IMR-90 (cell line): Measurements from ENCODE around the gene LRIG1. TPM values are rescaled to one million over a fixed set of nuclear protein-coding genes. Genes with fewer than 3 reads are reported as not detected.

Experiments
- ATAC-seq: fragments of 200-7000 bp; cut with Tn5 transposase; 2 replicates; pipeline ENCODE4 v1.9.1; 2020; ENCODE audit warnings: low read depth, mild to moderate bottlenecking, moderate library complexity
- BruUV-seq: library from RNA; stranded (reverse); fragments of 400-500 nt; replicated peaks from 2 replicates; lab custom pipeline; 2021; lab: Mats Ljungman, UMichigan
- CTCF ChIA-PET: fragments of 300-600 bp; formaldehyde crosslinking; extraction: SDS; loops from one replicate; lab custom pipeline; 2021; ENCODE audit warnings: antibody characterized with exemption; lab: Yijun Ruan, JAX
- POLR2A ChIA-PET: fragments of 300-600 bp; sonication (Branson Sonifier 250); formaldehyde crosslinking; loops from one replicate; lab custom pipeline; 2022; ENCODE audit warnings: antibody characterized with exemption; ENCODE audit not compliant: unreplicated experiment; lab: Charles Lee
- DNase-seq: peaks from one replicate; pipeline ENCODE4 v3.0.0; 2013
- H2AFZ ChIP-seq: replicated peaks from 2 replicates; pipeline ENCODE3; 2013; ENCODE audit warnings: low read length, mild to moderate bottlenecking; ENCODE audit not compliant: poor library complexity
- H2AK5ac ChIP-seq: 2 replicates; pipeline ENCODE4 v1.6.1; 2013; ENCODE audit warnings: low read depth, low read length, inconsistent platforms
- H2AK9ac ChIP-seq: replicated peaks from 2 replicates; pipeline ENCODE3; 2013; ENCODE audit warnings: mild to moderate bottlenecking, low read depth, low read length, moderate library complexity; ENCODE audit not compliant: poor library complexity
- H2BK120ac ChIP-seq: 2 replicates; pipeline ENCODE4 v1.6.1; 2013; ENCODE audit warnings: low read depth, low read length, inconsistent platforms
- H2BK15ac ChIP-seq: 3 replicates; pipeline ENCODE4 v1.6.1; 2013; ENCODE audit warnings: low read depth, low read length, inconsistent platforms
- H2BK20ac ChIP-seq: 2 replicates; pipeline ENCODE4 v1.6.1; 2013; ENCODE audit warnings: low read depth, mild to moderate bottlenecking, inconsistent platforms, low read length, moderate library complexity
- H2BK5ac ChIP-seq: 2 replicates; pipeline ENCODE4 v1.6.1; 2013; ENCODE audit warnings: mild to moderate bottlenecking, low read depth, low read length, inconsistent platforms; ENCODE audit not compliant: poor library complexity, severe bottlenecking
- H3K14ac ChIP-seq: replicated peaks from 2 replicates; pipeline ENCODE4 v1.6.1; 2013; ENCODE audit warnings: low read depth, low read length, inconsistent platforms
- H3K18ac ChIP-seq: 2 replicates; pipeline ENCODE4 v1.6.1; 2013; ENCODE audit warnings: low read depth, low read length, control low read depth
- H3K23ac ChIP-seq: 2 replicates; pipeline ENCODE4 v1.6.1; 2013; ENCODE audit warnings: low read depth, low read length, inconsistent platforms
- H3K27ac ChIP-seq: 2 replicates; pipeline ENCODE4 v1.5.1; 2013; ENCODE audit warnings: mild to moderate bottlenecking, control low read depth, low read length; ENCODE audit not compliant: insufficient read depth
- H3K27me3 ChIP-seq: 2 replicates; pipeline ENCODE4 v1.6.1; 2013; ENCODE audit warnings: low read length; ENCODE audit not compliant: control insufficient read depth, insufficient read depth
- H3K36me3 ChIP-seq: 2 replicates; pipeline ENCODE4 v1.6.1; 2013; ENCODE audit warnings: low read length, mixed read lengths; ENCODE audit not compliant: control insufficient read depth, insufficient read depth
- H3K4ac ChIP-seq: 2 replicates; pipeline ENCODE4 v1.6.1; 2013; ENCODE audit warnings: low read depth, low read length, inconsistent platforms
- H3K4me1 ChIP-seq: 2 replicates; pipeline ENCODE4 v1.6.1; 2013; ENCODE audit warnings: low read length, mixed read lengths; ENCODE audit not compliant: control insufficient read depth, insufficient read depth
- H3K4me2 ChIP-seq: 2 replicates; pipeline ENCODE4 v1.6.1; 2013; ENCODE audit warnings: low read depth, mild to moderate bottlenecking, control low read depth, low read length, moderate library complexity
- H3K4me3 ChIP-seq: 2 replicates; pipeline ENCODE4 v1.5.1; 2013; ENCODE audit warnings: low read depth, mild to moderate bottlenecking, control low read depth, low read length, moderate library complexity; ENCODE audit not compliant: insufficient read depth
- H3K56ac ChIP-seq: 2 replicates; pipeline ENCODE4 v1.6.1; 2013; ENCODE audit warnings: low read length, inconsistent platforms; ENCODE audit not compliant: insufficient read depth; ENCODE audit errors: extremely low read depth
- H3K79me1 ChIP-seq, 2 experiments: 2 replicates each; pipeline ENCODE4 v1.6.1; 2013; ENCODE audit warnings: low read length in 2 of 2, inconsistent platforms in 1 of 2, low read depth in 1 of 2
- H3K9ac ChIP-seq: 2 replicates; pipeline ENCODE4 v1.6.1; 2013; ENCODE audit warnings: low read depth, low read length, control low read depth
- H3K9me1 ChIP-seq: 2 replicates; pipeline ENCODE4 v1.6.1; 2013; ENCODE audit warnings: low read length, inconsistent platforms; ENCODE audit not compliant: insufficient read depth
- H3K9me3 ChIP-seq: 2 replicates; pipeline ENCODE4 v1.6.1; 2013; ENCODE audit warnings: low read length; ENCODE audit not compliant: control insufficient read depth, insufficient read depth
- H4K20me1 ChIP-seq: 2 replicates; pipeline ENCODE4 v1.6.1; 2013; ENCODE audit warnings: low read length, inconsistent platforms; ENCODE audit not compliant: insufficient read depth
- H4K5ac ChIP-seq: 2 replicates; pipeline ENCODE4 v1.6.1; 2013; ENCODE audit warnings: mild to moderate bottlenecking, low read depth, low read length, control low read depth
- H4K8ac ChIP-seq, 2 experiments: 2 replicates each; pipeline ENCODE4 v1.6.1; 2013; ENCODE audit warnings: low read depth in 2 of 2, low read length in 2 of 2, control low read depth in 1 of 2, inconsistent platforms in 1 of 2
- H4K91ac ChIP-seq: 2 replicates; pipeline ENCODE4 v1.6.1; 2013; ENCODE audit warnings: low read depth, low read length, inconsistent platforms; ENCODE audit not compliant: insufficient read depth
- BHLHE40 ChIP-seq: fragments of 150-350 bp; IDR thresholded peaks from 2 replicates; pipeline ENCODE4 v1.6.1; 2016; ENCODE audit warnings: mild to moderate bottlenecking, low read depth, low read length
- CEBPB ChIP-seq: IDR thresholded peaks from 2 replicates; pipeline ENCODE4 v1.6.1; 2012; ENCODE audit warnings: low read depth, low read length, improper control_type of control experiment
- CHD1 ChIP-seq: IDR thresholded peaks from 2 replicates; pipeline ENCODE4 v1.6.1; 2012; ENCODE audit warnings: low read depth, low read length, improper control_type of control experiment
- FOS ChIP-seq: fragments of 150-350 bp; IDR thresholded peaks from 2 replicates; pipeline ENCODE4 v1.6.1; 2016; ENCODE audit warnings: low read depth, low read length
- MAZ ChIP-seq: IDR thresholded peaks from 2 replicates; pipeline ENCODE4 v1.6.1; 2012; ENCODE audit warnings: low read depth, mild to moderate bottlenecking, low read length, improper control_type of control experiment, moderate library complexity, borderline replicate concordance
- MXI1 ChIP-seq: IDR thresholded peaks from 2 replicates; pipeline ENCODE4 v1.6.1; 2012; ENCODE audit warnings: low read depth, mild to moderate bottlenecking, low read length, moderate library complexity, borderline replicate concordance
- POLR2A ChIP-seq: IDR thresholded peaks from 2 replicates; pipeline ENCODE4 v1.6.1; 2012; ENCODE audit warnings: mild to moderate bottlenecking, low read depth, low read length
- RAD21 ChIP-seq: IDR thresholded peaks from 2 replicates; pipeline ENCODE4 v1.6.1; 2012; ENCODE audit warnings: low read length, improper control_type of control experiment
- RFX5 ChIP-seq: IDR thresholded peaks from 2 replicates; pipeline ENCODE4 v1.8.0; 2012; ENCODE audit warnings: low read depth, mild to moderate bottlenecking, low read length, moderate library complexity
- SMC3 ChIP-seq: fragments of 150-350 bp; IDR thresholded peaks from 2 replicates; pipeline ENCODE4 v1.6.1; 2016; ENCODE audit warnings: low read depth, mild to moderate bottlenecking, antibody characterized with exemption, low read length, moderate library complexity
- WGBS, 2 experiments: methylation state at CpG; one replicate each; pipeline versions ENCODE4 v1.1.5 to v1.1.7; 2013; ENCODE audit warnings: missing lambda C conversion rate in 2 of 2; ENCODE audit not compliant: insufficient read length in 1 of 2; ENCODE audit errors: extremely low coverage in 2 of 2; 5-methylcytosine and 5-hydroxymethylcytosine counted together
- dilution Hi-C: fragments of 300-500 bp; cut with HindIII; formaldehyde crosslinking; loops from one replicate; pipeline ENCODE4 v1.14.3; 2018; ENCODE audit warnings: low sequenced_read_pairs; ENCODE audit not compliant: unreplicated experiment
- in situ Hi-C: fragments of 300-500 bp; cut with MboI; formaldehyde crosslinking; loops from 3 replicates; pipeline ENCODE4 v1.14.3; 2019; ENCODE audit warnings: low sequenced_read_pairs, inconsistent platforms, mixed read lengths
- intact Hi-C: fragments of 100-400 bp; cut with micrococcal nuclease; formaldehyde crosslinking; loops from 2 replicates; pipeline ENCODE4 v1.10.0; 2022
- polyA plus RNA-seq, 3 experiments: library from polyadenylated mRNA; depleted of rRNA; stranded (reverse); fragments of >200 nt; gene quantifications; 2 replicates each; pipeline ENCODE4 v1.2.3, GENCODE V29; 2012; ENCODE audit warnings: low replicate concordance in 1 of 3
- total RNA-seq: library from RNA; depleted of rRNA; stranded (reverse); fragments of >200 nt; gene quantifications from 2 replicates; pipeline ENCODE4 v1.2.3, GENCODE V29; 2012
- TF ChIP-seq, protein P1 (sequence below): fragments of 150-350 bp; IDR thresholded peaks from 2 replicates; pipeline ENCODE4 v1.6.1; 2017; ENCODE audit warnings: mild to moderate bottlenecking, antibody characterized with exemption, low read length, low read depth
- TF ChIP-seq, protein P2 (sequence below): fragments of 150-350 bp; IDR thresholded peaks from 2 replicates; pipeline ENCODE4 v1.6.1; 2016; ENCODE audit warnings: low read depth, mild to moderate bottlenecking, low read length, moderate library complexity, borderline replicate concordance
- TF ChIP-seq, protein P3 (sequence below): conservative IDR thresholded peaks from 2 replicates; pipeline ENCODE4 v1.5.1; 2012; ENCODE audit warnings: mild to moderate bottlenecking, low read depth, low read length, improper control_type of control experiment

The LRIG1 gene
- total and polyA plus RNA-seq, 2 of the 4 experiments (the other 2 are of a cell fraction) = 62.8 to 87.8 TPM

DNA sequence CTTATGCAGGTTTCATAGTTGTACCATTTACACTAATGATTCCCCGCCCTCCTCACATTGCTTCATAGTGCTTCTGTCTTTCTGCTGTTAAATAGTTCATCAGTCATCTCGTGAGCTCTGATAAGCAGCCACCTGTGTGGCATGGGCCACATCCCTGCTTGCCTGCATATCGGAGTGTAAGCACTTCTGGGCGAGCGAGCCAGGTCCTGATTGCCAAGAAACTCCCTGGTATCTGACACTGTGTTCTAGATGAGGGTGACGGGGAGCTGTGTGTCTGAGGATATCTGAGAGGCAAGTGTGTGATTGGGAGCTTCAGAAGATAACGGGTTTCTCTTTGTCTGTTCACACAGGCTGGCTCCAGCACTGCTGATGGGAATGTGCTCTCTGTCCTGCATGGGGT, 130.6 kb downstream of the LRIG1 start:
- Histone ChIP-seq H3K4ac (no peak overlapping the region), H4K8ac (no peak overlapping the region), H3K36me3 (peaks cover 9% of the 10 kb centered on the region; the same call in 1 of the 2 replicates), H2AFZ (no peak overlapping the region), H3K18ac (no peak overlapping the region), H3K9ac (no peak overlapping the region), H3K27ac (no peak overlapping the region), H3K79me1 (no peaks in the 10 kb centered on the region), H4K5ac (no peak overlapping the region), H3K4me3 (no peak overlapping the region), H2AK9ac (no peak overlapping the region), H3K14ac (no peak overlapping the region), H3K4me1 (peaks cover 4% of the 10 kb centered on the region), H2BK15ac (no peak overlapping the region), H2BK5ac (no peak overlapping the region), H4K91ac (no peak overlapping the region), H3K4me2 (no peak overlapping the region), H2BK120ac (no peak overlapping the region), H3K9me1 (no peaks in the 10 kb centered on the region; the same call in 1 of the 2 replicates), H3K56ac (no peak overlapping the region), H2BK20ac (no peak overlapping the region), H3K9me3 (no peaks in the 10 kb centered on the region), H3K27me3 (no peaks in the 10 kb centered on the region), H4K20me1 (no peaks in the 10 kb centered on the region), H3K23ac (no peak overlapping the region), H2AK5ac (no peak overlapping the region)
- DNase-seq (no peak), ATAC-seq (no peak)
- in situ Hi-C loops = no loop called here
- intact Hi-C loops = no loop called here
- POLR2A ChIA-PET = no interaction called here
- no TSS peak for BruUV-seq
- WGBS, 2 experiments = 70% methylated on average over 2 of the region's 7 CpGs; no CpG with 5 or more reads in 1 of the 2 experiments
- dilution Hi-C loops = no loop called here
- CTCF ChIA-PET = no interaction called here
- no peak for TF ChIP-seq CEBPB
- TF ChIP-seq FOS = no peak
- no peak for TF ChIP-seq POLR2A
- TF ChIP-seq RAD21 = no peak
- TF ChIP-seq, protein P1, sequence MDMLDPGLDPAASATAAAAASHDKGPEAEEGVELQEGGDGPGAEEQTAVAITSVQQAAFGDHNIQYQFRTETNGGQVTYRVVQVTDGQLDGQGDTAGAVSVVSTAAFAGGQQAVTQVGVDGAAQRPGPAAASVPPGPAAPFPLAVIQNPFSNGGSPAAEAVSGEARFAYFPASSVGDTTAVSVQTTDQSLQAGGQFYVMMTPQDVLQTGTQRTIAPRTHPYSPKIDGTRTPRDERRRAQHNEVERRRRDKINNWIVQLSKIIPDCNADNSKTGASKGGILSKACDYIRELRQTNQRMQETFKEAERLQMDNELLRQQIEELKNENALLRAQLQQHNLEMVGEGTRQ = no peak
- TF ChIP-seq, protein P2, sequence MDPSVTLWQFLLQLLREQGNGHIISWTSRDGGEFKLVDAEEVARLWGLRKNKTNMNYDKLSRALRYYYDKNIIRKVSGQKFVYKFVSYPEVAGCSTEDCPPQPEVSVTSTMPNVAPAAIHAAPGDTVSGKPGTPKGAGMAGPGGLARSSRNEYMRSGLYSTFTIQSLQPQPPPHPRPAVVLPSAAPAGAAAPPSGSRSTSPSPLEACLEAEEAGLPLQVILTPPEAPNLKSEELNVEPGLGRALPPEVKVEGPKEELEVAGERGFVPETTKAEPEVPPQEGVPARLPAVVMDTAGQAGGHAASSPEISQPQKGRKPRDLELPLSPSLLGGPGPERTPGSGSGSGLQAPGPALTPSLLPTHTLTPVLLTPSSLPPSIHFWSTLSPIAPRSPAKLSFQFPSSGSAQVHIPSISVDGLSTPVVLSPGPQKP = no peak
- TF ChIP-seq MXI1 = no peak
- no peak for TF ChIP-seq CHD1
- TF ChIP-seq BHLHE40 = no peak
- TF ChIP-seq RFX5 = no peak
- TF ChIP-seq SMC3 = no peak
- TF ChIP-seq MAZ = no peak
- TF ChIP-seq, protein P3, sequence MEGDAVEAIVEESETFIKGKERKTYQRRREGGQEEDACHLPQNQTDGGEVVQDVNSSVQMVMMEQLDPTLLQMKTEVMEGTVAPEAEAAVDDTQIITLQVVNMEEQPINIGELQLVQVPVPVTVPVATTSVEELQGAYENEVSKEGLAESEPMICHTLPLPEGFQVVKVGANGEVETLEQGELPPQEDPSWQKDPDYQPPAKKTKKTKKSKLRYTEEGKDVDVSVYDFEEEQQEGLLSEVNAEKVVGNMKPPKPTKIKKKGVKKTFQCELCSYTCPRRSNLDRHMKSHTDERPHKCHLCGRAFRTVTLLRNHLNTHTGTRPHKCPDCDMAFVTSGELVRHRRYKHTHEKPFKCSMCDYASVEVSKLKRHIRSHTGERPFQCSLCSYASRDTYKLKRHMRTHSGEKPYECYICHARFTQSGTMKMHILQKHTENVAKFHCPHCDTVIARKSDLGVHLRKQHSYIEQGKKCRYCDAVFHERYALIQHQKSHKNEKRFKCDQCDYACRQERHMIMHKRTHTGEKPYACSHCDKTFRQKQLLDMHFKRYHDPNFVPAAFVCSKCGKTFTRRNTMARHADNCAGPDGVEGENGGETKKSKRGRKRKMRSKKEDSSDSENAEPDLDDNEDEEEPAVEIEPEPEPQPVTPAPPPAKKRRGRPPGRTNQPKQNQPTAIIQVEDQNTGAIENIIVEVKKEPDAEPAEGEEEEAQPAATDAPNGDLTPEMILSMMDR = no peak
